Loucy (cell line): ENCODE measurements around the gene LDB3.

ENCODE experiments used
- H2AFZ ChIP-seq: fragments of 200-600 bp; sonication (generic); 2 replicates; pipeline ENCODE4 v1.6.0; 2016; ENCODE audit warnings: antibody characterized with exemption, mild to moderate bottlenecking, low read length, moderate library complexity
- H3F3A ChIP-seq: fragments of 200-600 bp; 2 replicates; pipeline ENCODE4 v1.6.0; 2016; ENCODE audit warnings: antibody characterized with exemption, low read depth, mild to moderate bottlenecking
- H3K27me3 ChIP-seq: fragments of 200-600 bp; sonication (generic); 2 replicates; pipeline ENCODE4 v1.6.1; 2014; ENCODE audit warnings: low read length, mild to moderate bottlenecking; ENCODE audit not compliant: insufficient read depth, poor library complexity, severe bottlenecking
- H3K36me3 ChIP-seq: fragments of 200-600 bp; sonication (generic); 2 replicates; pipeline ENCODE4 v1.6.1; 2016; ENCODE audit warnings: low read length; ENCODE audit not compliant: insufficient read depth
- H3K4me1 ChIP-seq: fragments of 200-600 bp; sonication (generic); 2 replicates; pipeline ENCODE4 v1.5.1; 2014; ENCODE audit warnings: low read length, mild to moderate bottlenecking; ENCODE audit not compliant: insufficient read depth, poor library complexity, severe bottlenecking
- H3K4me2 ChIP-seq: fragments of 200-600 bp; sonication (generic); 2 replicates; pipeline ENCODE4 v1.6.0; 2014; ENCODE audit warnings: antibody characterized with exemption, low read length, low read depth, mild to moderate bottlenecking; ENCODE audit not compliant: poor library complexity, severe bottlenecking
- H3K4me3 ChIP-seq: fragments of 200-600 bp; sonication (generic); 2 replicates; pipeline ENCODE4 v1.5.1; 2014; ENCODE audit warnings: low read length, mild to moderate bottlenecking, mixed read lengths; ENCODE audit not compliant: poor library complexity, severe bottlenecking
- H3K79me2 ChIP-seq: fragments of 200-600 bp; sonication (generic); 2 replicates; pipeline ENCODE4 v1.6.1; 2014; ENCODE audit warnings: low read length; ENCODE audit not compliant: insufficient read depth
- H3K9ac ChIP-seq: fragments of 200-600 bp; sonication (generic); 2 replicates; pipeline ENCODE4 v1.6.0; 2014; ENCODE audit warnings: mild to moderate bottlenecking, low read depth, low read length, moderate library complexity; ENCODE audit not compliant: poor library complexity, severe bottlenecking
- H3K9me2 ChIP-seq: fragments of 200-600 bp; sonication (generic); replicated peaks from 2 replicates; pipeline ENCODE4 v1.6.1; 2016; ENCODE audit warnings: low read depth, low read length, mixed read lengths
- H3K9me3 ChIP-seq: fragments of 200-600 bp; sonication (generic); 2 replicates; pipeline ENCODE4 v1.6.1; 2014; ENCODE audit warnings: mild to moderate bottlenecking, antibody characterized with exemption, low read length, low read depth; ENCODE audit not compliant: insufficient read depth
- H4K20me1 ChIP-seq: fragments of 200-600 bp; sonication (generic); 2 replicates; pipeline ENCODE4 v1.6.0; 2014; ENCODE audit warnings: antibody characterized with exemption, low read length, mild to moderate bottlenecking; ENCODE audit not compliant: insufficient read depth, poor library complexity, severe bottlenecking
- EZH2phosphoT487 ChIP-seq: fragments of 200-600 bp; IDR thresholded peaks from 2 replicates; pipeline ENCODE4 v1.6.1; 2018; ENCODE audit warnings: antibody characterized with exemption, mild to moderate bottlenecking, moderate library complexity, borderline replicate concordance
- TF ChIP-seq, protein P1 (sequence below): fragments of 200-600 bp; sonication (generic); conservative IDR thresholded peaks from 2 replicates; pipeline ENCODE4 v1.5.1; 2014; ENCODE audit warnings: mild to moderate bottlenecking, antibody characterized with exemption, low read length

LDB3 gene

DNA sequence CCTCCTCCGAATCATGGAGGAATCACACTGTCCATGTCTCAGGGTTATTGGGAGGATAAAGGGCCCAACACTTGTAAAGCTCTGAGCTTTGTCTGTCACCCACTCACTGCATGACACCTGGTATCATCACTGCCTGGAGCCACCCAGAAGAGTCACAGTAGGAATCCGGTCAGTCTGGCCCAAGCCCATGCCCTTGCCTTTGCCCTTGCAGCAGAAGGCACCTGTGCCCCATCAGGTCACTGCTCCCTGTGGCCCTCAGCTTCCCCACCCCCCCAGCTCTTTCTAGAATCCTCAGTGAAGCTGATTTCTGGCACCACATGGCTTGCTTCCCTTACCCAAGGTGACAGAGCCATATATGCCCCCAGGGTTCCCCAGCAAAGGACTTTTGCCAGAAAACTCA lies 14.4 kb downstream of the LDB3 start:
- no peak overlapping the region for H2AFZ ChIP-seq
- H3K9me2 ChIP-seq = no peaks in the 10 kb centered on the region
- H3K4me2 ChIP-seq = no peak overlapping the region
- H3F3A ChIP-seq = no peaks in the 10 kb centered on the region
- no peaks in the 10 kb centered on the region for H4K20me1 ChIP-seq
- no peaks in the 10 kb centered on the region for H3K9me3 ChIP-seq
- no peaks in the 10 kb centered on the region for H3K4me1 ChIP-seq
- no peak for TF ChIP-seq EZH2phosphoT487
- TF ChIP-seq, protein P1, sequence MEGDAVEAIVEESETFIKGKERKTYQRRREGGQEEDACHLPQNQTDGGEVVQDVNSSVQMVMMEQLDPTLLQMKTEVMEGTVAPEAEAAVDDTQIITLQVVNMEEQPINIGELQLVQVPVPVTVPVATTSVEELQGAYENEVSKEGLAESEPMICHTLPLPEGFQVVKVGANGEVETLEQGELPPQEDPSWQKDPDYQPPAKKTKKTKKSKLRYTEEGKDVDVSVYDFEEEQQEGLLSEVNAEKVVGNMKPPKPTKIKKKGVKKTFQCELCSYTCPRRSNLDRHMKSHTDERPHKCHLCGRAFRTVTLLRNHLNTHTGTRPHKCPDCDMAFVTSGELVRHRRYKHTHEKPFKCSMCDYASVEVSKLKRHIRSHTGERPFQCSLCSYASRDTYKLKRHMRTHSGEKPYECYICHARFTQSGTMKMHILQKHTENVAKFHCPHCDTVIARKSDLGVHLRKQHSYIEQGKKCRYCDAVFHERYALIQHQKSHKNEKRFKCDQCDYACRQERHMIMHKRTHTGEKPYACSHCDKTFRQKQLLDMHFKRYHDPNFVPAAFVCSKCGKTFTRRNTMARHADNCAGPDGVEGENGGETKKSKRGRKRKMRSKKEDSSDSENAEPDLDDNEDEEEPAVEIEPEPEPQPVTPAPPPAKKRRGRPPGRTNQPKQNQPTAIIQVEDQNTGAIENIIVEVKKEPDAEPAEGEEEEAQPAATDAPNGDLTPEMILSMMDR = no peak
- H3K4me3 ChIP-seq = no peak overlapping the region
- H3K36me3 ChIP-seq = no peaks in the 10 kb centered on the region
- H3K27me3 ChIP-seq = no peaks in the 10 kb centered on the region
- H3K79me2 ChIP-seq = no peaks in the 10 kb centered on the region
- no peak overlapping the region for H3K9ac ChIP-seq

DNA sequence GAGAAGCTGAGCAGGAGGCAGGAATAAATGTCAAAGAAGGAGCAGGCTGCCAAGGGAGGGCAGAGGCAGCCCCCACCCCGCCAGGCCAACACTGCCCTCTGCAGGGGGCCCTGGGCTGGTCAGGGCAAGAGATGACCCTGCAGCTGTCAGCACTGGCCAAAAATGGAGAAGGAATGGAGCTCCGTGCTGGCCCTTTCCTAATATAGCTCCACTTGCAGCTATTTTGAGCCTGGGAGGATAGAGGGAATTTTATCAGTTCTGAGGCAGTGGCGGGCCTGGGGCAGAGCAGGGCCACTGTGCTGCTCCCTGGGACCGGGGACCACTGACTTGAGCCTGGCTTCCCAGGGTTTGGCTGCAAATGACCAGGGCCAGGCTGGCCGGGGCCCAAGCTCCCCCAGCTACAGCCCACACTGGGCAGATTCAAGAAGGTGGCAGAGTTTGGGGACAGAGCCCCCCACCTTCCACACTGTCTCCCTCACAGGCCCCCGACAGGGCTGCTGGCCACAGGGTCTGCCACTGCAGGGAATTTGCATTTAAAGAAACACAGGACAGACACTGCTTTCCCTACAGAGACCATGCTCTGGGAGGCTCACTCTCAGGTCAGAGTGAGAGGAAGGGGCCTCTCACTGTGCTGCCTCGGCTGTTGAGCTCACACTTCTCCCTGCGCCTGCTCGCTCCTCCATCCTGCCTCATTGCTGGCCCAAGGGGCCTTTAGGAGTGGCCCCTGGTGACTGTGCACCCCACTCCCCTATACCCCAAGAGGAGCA lies 16.2 kb downstream of the LDB3 start:
- TF ChIP-seq EZH2phosphoT487 = no peak
- TF ChIP-seq, protein P1 = peak; percentile 47

DNA sequence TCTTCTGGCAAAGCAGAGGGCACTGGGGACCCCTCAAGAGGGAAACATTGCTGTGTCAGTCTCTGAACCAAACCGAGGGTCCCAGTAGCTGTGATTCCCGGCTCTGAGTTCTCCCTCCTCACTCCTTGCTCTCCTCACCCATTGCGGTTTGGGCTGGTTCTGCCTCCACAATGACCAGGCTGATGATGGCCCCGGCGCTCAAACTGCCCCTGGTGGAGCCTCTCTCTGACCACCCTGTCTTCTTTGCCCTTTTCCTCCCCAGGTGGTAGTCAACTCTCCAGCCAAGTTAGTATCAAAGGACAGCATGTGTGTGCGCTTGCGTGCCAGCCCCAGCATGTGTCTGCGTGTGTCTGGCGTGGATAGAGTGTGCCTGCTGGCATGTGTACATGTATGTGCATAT lies 17.1 kb downstream of the LDB3 start:
- Histone ChIP-seq H3K79me2 (no peaks in the 10 kb centered on the region), H3K4me1 (no peaks in the 10 kb centered on the region), H4K20me1 (no peaks in the 10 kb centered on the region), H3K4me3 (no peak overlapping the region), H3K9me2 (no peaks in the 10 kb centered on the region), H3K9ac (no peak overlapping the region), H3K27me3 (no peaks in the 10 kb centered on the region), H3F3A (no peaks in the 10 kb centered on the region), H3K36me3 (no peaks in the 10 kb centered on the region), H2AFZ (no peak overlapping the region), H3K9me3 (no peaks in the 10 kb centered on the region), H3K4me2 (no peak overlapping the region)
- no peak for TF ChIP-seq EZH2phosphoT487

More for the DNA sequence above, 16.2 kb downstream of the LDB3 start:
- H3K79me2 ChIP-seq = no peaks in the 10 kb centered on the region
- H2AFZ ChIP-seq = no peak overlapping the region
- no peak overlapping the region for H3K9ac ChIP-seq
- H4K20me1 ChIP-seq = no peaks in the 10 kb centered on the region
- H3K9me2 ChIP-seq = no peaks in the 10 kb centered on the region
- H3K4me2 ChIP-seq = no peak overlapping the region
- H3K27me3 ChIP-seq = no peaks in the 10 kb centered on the region
- H3K4me1 ChIP-seq = no peaks in the 10 kb centered on the region
- no peaks in the 10 kb centered on the region for H3F3A ChIP-seq
- no peak overlapping the region for H3K4me3 ChIP-seq
- H3K36me3 ChIP-seq = no peaks in the 10 kb centered on the region
- no peaks in the 10 kb centered on the region for H3K9me3 ChIP-seq
